Bronchial epithelial cell (primary cell): ENCODE data around the gene MRM3. TPM values are rescaled to one million over a fixed set of nuclear protein-coding genes. Genes with fewer than 3 reads are reported as not detected.
"Not testable (repeated sequence)": the region's sequence is repeated elsewhere in the genome, so short reads cannot be mapped to it uniquely, and the experiment has no call there.

Experiments
- DNase-seq: peaks from one replicate; pipeline ENCODE4 v3.0.0-alpha.2; 2010; ENCODE audit warnings: low read depth
- FAIRE-seq: peaks from 2 replicates; lab custom pipeline; 2011; peaks lifted over from hg19 to GRCh38; lab: Jason Lieb, UNC
- H3K27me3 ChIP-seq: 2 replicates; pipeline ENCODE4 v1.5.1; 2011; ENCODE audit warnings: low read length; ENCODE audit not compliant: control insufficient read depth, insufficient read depth
- H3K36me3 ChIP-seq: 2 replicates; pipeline ENCODE4 v1.5.1; 2011; ENCODE audit warnings: low read length; ENCODE audit not compliant: control insufficient read depth, insufficient read depth
- H3K4me3 ChIP-seq: 2 replicates; pipeline ENCODE4 v1.5.1; 2011; ENCODE audit warnings: mild to moderate bottlenecking, low read depth, low read length, control low read depth
- total RNA-seq: library from RNA; depleted of rRNA; stranded (reverse); fragments of >200 nt; gene quantifications from 2 replicates; pipeline ENCODE4 v1.2.1, GENCODE V29; 2014
- TF ChIP-seq, protein P1 (sequence below): IDR thresholded peaks from 2 replicates; pipeline ENCODE4 v1.5.1; 2011; ENCODE audit warnings: mild to moderate bottlenecking, moderate library complexity, low read length, control low read depth, inconsistent platforms; ENCODE audit not compliant: insufficient read depth, severe bottlenecking

Gene MRM3
- total RNA-seq, 1 donor from 2014 or later = 22.4 TPM

DNA sequence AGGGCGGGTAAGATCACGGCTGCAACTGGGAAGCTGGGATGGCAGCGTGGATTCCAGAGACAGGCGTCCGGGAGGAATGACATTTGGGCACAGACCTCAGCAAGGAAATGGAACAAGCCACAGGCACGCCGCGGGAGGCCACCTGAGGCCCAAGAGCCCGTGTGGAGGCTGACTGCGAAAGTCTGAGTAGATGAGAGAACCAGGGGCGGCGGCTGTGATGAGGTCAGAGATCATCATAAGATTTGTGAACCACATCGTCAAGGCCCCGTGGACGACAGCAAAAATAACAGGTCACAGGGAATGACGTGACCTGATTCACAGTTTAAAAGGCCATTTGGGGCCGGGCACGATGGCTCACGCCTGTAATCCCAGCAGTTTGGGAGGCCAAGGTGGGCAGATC, 48.2 kb downstream of the MRM3 start:
- DNase-seq (no peak), FAIRE-seq (no peak)
- Histone ChIP-seq H3K4me3 (no peak overlapping the region), H3K36me3 (peaks cover 5% of the 10 kb centered on the region), H3K27me3 (no peaks in the 10 kb centered on the region)
- TF ChIP-seq, protein P1, sequence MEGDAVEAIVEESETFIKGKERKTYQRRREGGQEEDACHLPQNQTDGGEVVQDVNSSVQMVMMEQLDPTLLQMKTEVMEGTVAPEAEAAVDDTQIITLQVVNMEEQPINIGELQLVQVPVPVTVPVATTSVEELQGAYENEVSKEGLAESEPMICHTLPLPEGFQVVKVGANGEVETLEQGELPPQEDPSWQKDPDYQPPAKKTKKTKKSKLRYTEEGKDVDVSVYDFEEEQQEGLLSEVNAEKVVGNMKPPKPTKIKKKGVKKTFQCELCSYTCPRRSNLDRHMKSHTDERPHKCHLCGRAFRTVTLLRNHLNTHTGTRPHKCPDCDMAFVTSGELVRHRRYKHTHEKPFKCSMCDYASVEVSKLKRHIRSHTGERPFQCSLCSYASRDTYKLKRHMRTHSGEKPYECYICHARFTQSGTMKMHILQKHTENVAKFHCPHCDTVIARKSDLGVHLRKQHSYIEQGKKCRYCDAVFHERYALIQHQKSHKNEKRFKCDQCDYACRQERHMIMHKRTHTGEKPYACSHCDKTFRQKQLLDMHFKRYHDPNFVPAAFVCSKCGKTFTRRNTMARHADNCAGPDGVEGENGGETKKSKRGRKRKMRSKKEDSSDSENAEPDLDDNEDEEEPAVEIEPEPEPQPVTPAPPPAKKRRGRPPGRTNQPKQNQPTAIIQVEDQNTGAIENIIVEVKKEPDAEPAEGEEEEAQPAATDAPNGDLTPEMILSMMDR = no peak

DNA sequence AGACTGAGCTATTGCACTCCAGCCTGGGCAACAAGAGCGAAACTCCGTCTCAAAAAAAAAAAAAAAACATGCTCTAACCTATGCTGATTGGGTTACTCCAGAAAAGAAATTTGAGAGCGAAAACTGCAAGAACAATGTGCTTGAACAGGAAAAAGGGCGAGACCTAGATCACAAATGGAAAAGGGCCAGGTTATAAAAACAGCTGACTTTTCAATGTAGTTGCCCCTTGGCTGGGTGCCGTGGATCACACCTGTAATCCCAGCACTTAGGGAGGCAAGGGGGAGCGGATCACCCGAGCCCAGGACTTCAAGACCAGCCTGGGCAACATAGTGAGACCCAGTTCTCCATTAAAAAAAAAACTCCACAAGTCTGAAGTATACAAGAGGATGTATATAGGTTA, 48.8 kb downstream of the MRM3 start:
- no peak for FAIRE-seq
- no peak for DNase-seq
- TF ChIP-seq, protein P1 = no peak
- Histone ChIP-seq H3K36me3 (peaks cover 4% of the 10 kb centered on the region), H3K4me3 (no peak overlapping the region), H3K27me3 (no peaks in the 10 kb centered on the region)

DNA sequence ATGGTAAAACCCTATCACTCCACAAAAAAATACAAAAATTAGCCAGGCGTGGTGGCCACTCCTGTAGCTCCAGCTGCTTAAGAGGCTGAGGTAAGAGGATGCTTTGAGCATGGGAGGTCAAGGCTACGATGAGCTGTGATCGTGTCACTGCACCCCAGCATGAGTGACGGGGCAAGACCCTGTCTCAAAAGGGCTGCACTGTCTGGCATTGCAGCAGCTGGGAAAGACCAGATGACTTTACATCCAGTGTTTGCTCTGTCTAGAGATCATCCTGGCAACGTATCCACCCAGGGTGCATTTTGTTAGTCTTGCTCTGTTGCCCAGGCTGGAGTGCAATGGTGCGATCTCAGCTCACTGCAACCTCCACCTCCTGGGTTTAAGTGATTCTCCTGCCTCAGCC, 52.0 kb downstream of the MRM3 start:
- Histone ChIP-seq H3K4me3 (no peak overlapping the region), H3K27me3 (no peaks in the 10 kb centered on the region), H3K36me3 (peaks cover 2% of the 10 kb centered on the region)
- FAIRE-seq = no peak
- TF ChIP-seq, protein P1 = no peak
- DNase-seq = no peak

DNA sequence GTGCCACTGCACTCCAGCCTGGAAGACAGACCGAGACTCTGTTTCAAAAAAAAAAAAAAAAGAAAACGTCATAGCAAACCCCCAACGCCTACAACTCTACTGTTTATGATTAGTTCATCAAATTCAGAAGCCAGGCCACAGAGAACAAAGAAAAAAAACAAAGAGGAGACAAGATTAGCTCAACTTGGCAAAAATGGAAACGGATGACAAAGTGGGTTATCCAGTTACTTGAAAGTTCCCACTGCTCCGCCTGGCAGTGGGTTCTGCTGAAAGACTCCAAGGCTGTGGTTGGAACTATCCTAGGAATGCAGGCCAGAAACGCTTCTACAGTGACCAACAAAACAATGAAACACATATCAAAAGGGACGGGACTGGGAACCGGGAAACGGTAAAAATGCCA, 53.1 kb downstream of the MRM3 start:
- FAIRE-seq (no peak), DNase-seq (no peak)
- H3K4me3 ChIP-seq = no peak overlapping the region
- no peaks in the 10 kb centered on the region for H3K27me3 ChIP-seq
- peaks cover 2% of the 10 kb centered on the region for H3K36me3 ChIP-seq
- TF ChIP-seq, protein P1 = no peak

DNA sequence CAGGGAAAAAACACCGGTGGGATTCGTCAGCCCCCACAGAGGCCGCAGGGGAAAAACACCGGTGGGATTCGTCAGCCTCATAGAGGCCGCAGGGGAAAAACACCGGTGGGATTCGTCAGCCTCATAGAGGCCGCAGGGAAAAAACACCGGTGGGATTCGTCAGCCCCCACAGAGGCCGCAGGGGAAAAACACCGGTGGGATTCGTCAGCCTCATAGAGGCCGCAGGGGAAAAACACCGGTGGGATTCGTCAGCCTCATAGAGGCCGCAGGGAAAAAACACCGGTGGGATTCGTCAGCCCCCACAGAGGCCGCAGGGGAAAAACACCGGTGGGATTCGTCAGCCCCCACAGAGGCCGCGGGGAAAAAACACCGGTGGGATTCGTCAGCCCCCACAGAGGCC, 53.6 kb downstream of the MRM3 start:
- not testable (repeated sequence) for DNase-seq, H3K27me3 ChIP-seq, H3K36me3 ChIP-seq, H3K4me3 ChIP-seq, FAIRE-seq

DNA sequence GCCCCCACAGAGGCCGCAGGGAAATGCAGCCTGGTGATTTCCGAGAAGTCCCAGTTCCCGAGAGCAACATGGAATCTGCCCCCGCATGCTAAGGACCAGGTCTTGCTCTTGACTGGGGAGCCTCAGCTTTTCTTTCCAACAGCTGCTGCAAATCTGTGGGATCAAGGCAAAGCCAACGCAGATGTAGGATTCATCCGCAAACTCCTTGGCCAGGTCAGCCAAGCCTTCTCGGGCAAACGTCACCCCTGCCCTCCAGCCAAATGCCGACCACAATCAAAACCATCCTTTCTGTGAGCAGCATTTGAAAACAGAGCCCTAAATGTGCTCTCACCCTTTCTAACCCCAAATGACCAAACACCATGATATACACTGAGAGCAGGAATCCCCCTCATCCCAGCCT, 54.0 kb downstream of the MRM3 start:
- peaks cover 2% of the 10 kb centered on the region for H3K36me3 ChIP-seq
- no peaks in the 10 kb centered on the region for H3K27me3 ChIP-seq
- H3K4me3 ChIP-seq = no peak overlapping the region
- TF ChIP-seq, protein P1 = no peak
- DNase-seq (no peak), FAIRE-seq (no peak)
